AG04449 (cell line): ENCODE data around the gene LSM12.

Source experiments
- CTCF ChIA-PET: fragments of 350-600 bp; formaldehyde crosslinking; extraction: SDS; loops from one replicate; lab custom pipeline; 2021; ENCODE audit warnings: antibody characterized with exemption; lab: Yijun Ruan, JAX
- POLR2A ChIA-PET: fragments of 400-600, 350-600 bp; formaldehyde crosslinking; extraction: SDS; loops from one replicate; lab custom pipeline; 2020; ENCODE audit warnings: antibody characterized with exemption, inconsistent platforms; lab: Yijun Ruan, JAX
- DNase-seq: peaks from one replicate; pipeline ENCODE4 v3.0.0-alpha.2; 2010; ENCODE audit warnings: low read depth, low spot score
- H3K4me3 ChIP-seq: 2 replicates; pipeline ENCODE4 v1.5.1; 2011; ENCODE audit warnings: low read depth, mild to moderate bottlenecking, control low read depth, low read length
- CTCF ChIP-seq: IDR thresholded peaks from one replicate; pipeline ENCODE4 v1.5.1; 2011; ENCODE audit warnings: mild to moderate bottlenecking, moderate library complexity, low read length, control low read depth, inconsistent platforms; ENCODE audit not compliant: insufficient read depth; ENCODE audit errors: missing control alignments

Gene LSM12

GRCh38 chr17:44014437-44015172 is 51.9 kb downstream of the LSM12 start, which contains the start of gene TMEM101:
Gene TMEM101 (minus strand): TSS chr17:44014963. CDS start chr17:44014952, 11 bp downstream.
- peak within 1 kb of the TSS; percentile 90 for H3K4me3 ChIP-seq
- DNase-seq: peak; percentile 67
- ChIA-PET CTCF (interaction anchor here (0.9 to 2.2 kb wide), 6 partner anchors 9 to 154 kb away, joined by 3 to 6 read pairs (median 4); no protein-coding TSS in a partner anchor), POLR2A (interaction anchor here (1.4 kb wide), 2 partner anchors 9 to 15 kb away, joined by 5 to 8 read pairs; no protein-coding TSS in a partner anchor)
- TF ChIP-seq CTCF: no peak

GRCh38 chr17:44014133-44014436 is 52.4 kb downstream of the LSM12 start:
- no peak for TF ChIP-seq CTCF
- peak overlapping the region; percentile 90 for H3K4me3 ChIP-seq
- CTCF ChIA-PET: interaction anchor here (0.9 to 2.2 kb wide), 5 partner anchors 9 to 154 kb away, joined by 3 to 6 read pairs (median 4); no protein-coding TSS in a partner anchor
- no peak for DNase-seq
- POLR2A ChIA-PET: interaction anchor here (1.4 kb wide), 2 partner anchors 10 to 16 kb away, joined by 5 to 8 read pairs; no protein-coding TSS in a partner anchor

GRCh38 chr17:44012874-44013273 is 53.6 kb downstream of the LSM12 start:
- ChIA-PET POLR2A (no interaction called here), CTCF (interaction anchor here (0.8 to 2.5 kb wide), 4 partner anchors 10 to 156 kb away, joined by 3 to 8 read pairs (median 7); no protein-coding TSS in a partner anchor)
- no peak overlapping the region for H3K4me3 ChIP-seq
- TF ChIP-seq CTCF: no peak
- DNase-seq: no peak

GRCh38 chr17:44012391-44012790 is 54.1 kb downstream of the LSM12 start:
- ChIA-PET CTCF (interaction anchor here (0.8 to 2.5 kb wide), 5 partner anchors 10 to 156 kb away, joined by 3 to 8 read pairs (median 6); no protein-coding TSS in a partner anchor), POLR2A (no interaction called here)
- no peak for TF ChIP-seq CTCF
- DNase-seq: no peak
- no peak overlapping the region for H3K4me3 ChIP-seq

GRCh38 chr17:44011876-44012275 is 54.6 kb downstream of the LSM12 start:
- POLR2A ChIA-PET: no interaction called here
- H3K4me3 ChIP-seq: no peak overlapping the region
- no peak for DNase-seq
- CTCF ChIA-PET: interaction anchor here (0.8 to 2.5 kb wide), 5 partner anchors 10 to 157 kb away, joined by 3 to 8 read pairs (median 6); no protein-coding TSS in a partner anchor
- TF ChIP-seq CTCF: no peak

- no peak overlapping the region for H3K4me3 ChIP-seq
- TF ChIP-seq CTCF: no peak
- DNase-seq: no peak
- ChIA-PET POLR2A (no interaction called here), CTCF (interaction anchor here (0.7 to 3.0 kb wide), 7 partner anchors 9 to 158 kb away, joined by 3 to 11 read pairs (median 6); no protein-coding TSS in a partner anchor)
These were observed 55.4 kb downstream of the LSM12 start for GRCh38 chr17:44010966-44011647.
